ENCODE results near the gene KIRREL1. TPM values are rescaled to one million over a fixed set of nuclear protein-coding genes. Genes with fewer than 3 reads are reported as not detected.

Gene KIRREL1
- total RNA-seq = 14.1 and 33.3 TPM in 2 replicates

GRCh38 chr1:157993147-157993917 is at the start of gene KIRREL1:
Gene KIRREL1 (plus strand): TSS chr1:157993645. CDS start chr1:157993677, 32 bp downstream.

Other genes with a start within 250 kb of the KIRREL1 start
- not detected in 2 replicates for gene FCRL2, start 216.5 kb upstream of the KIRREL1 start, total RNA-seq
- gene FCRL1, start 173.5 kb upstream of the KIRREL1 start, total RNA-seq = not detected in 2 replicates
- 0.06 TPM in 1 of 2 replicates, not detected in the other for gene CD5L, start 151.8 kb upstream of the KIRREL1 start, total RNA-seq
- under 0.01 TPM in 1 of 2 replicates, not detected in the other for gene CD1D, start 187.2 kb downstream of the KIRREL1 start, total RNA-seq

Data from bladder microvascular endothelial cell (primary cell).